GM12878 (cell line): ENCODE results near the gene SPAG7. TPM values are rescaled to one million over a fixed set of nuclear protein-coding genes. Genes with fewer than 3 reads are reported as not detected.
A peak's percentile ranks its signal among the peaks of the same experiment; 100 is the strongest.

Experiments used
- BRCA1 ChIP-seq: IDR thresholded peaks from 2 replicates; pipeline ENCODE4 v1.6.1; 2011; ENCODE audit warnings: low read depth, low read length, improper control_type of control experiment
- CEBPB ChIP-seq, 2 experiments: fragments of 150-350 bp in 1 of 2; IDR thresholded peaks; 2 replicates each; pipeline ENCODE4 v1.6.1; 2012 to 2014; ENCODE audit warnings: low read depth in 2 of 2, low read length in 2 of 2, borderline replicate concordance in 1 of 2, inconsistent platforms in 1 of 2
- HCFC1 ChIP-seq: fragments of 150-350 bp; IDR thresholded peaks from 2 replicates; pipeline ENCODE4 v1.6.1; 2014; ENCODE audit warnings: low read length
- JUNB ChIP-seq: IDR thresholded peaks from 2 replicates; pipeline ENCODE4 v1.6.1; 2016; ENCODE audit warnings: antibody characterized with exemption, mild to moderate bottlenecking
- JUND ChIP-seq: IDR thresholded peaks from 2 replicates; pipeline ENCODE4 v1.6.1; 2012; ENCODE audit warnings: low read depth, mild to moderate bottlenecking, low read length, improper control_type of control experiment, moderate library complexity
- KAT2A ChIP-seq: conservative IDR thresholded peaks from 2 replicates; pipeline ENCODE4 v1.6.1; 2011; ENCODE audit warnings: low read depth, low read length; ENCODE audit not compliant: control insufficient read depth
- PBX3 ChIP-seq: IDR thresholded peaks from 2 replicates; pipeline ENCODE4 v1.6.1; 2011; ENCODE audit warnings: mild to moderate bottlenecking, low read depth, low read length, moderate library complexity; ENCODE audit not compliant: insufficient replicate concordance
- RAD21 ChIP-seq: IDR thresholded peaks from 2 replicates; pipeline ENCODE4 v1.6.1; 2011; ENCODE audit warnings: mild to moderate bottlenecking, low read depth, low read length, moderate library complexity; ENCODE audit not compliant: insufficient read depth
- RELA ChIP-seq: fragments of 450-650 bp; IDR thresholded peaks from 2 replicates; pipeline ENCODE4 v1.8.0; 2014; ENCODE audit warnings: borderline replicate concordance; ENCODE audit not compliant: partially characterized antibody
- TCF7 ChIP-seq: IDR thresholded peaks from 2 replicates; pipeline ENCODE4 v1.6.1; 2014; ENCODE audit warnings: antibody characterized with exemption, borderline replicate concordance
- YBX1 ChIP-seq: fragments of 450-650 bp; IDR thresholded peaks from 2 replicates; pipeline ENCODE4 v1.6.1; 2016; ENCODE audit warnings: antibody characterized with exemption
- ZNF217 ChIP-seq: fragments of 450-650 bp; IDR thresholded peaks from 2 replicates; pipeline ENCODE4 v1.6.1; 2017; ENCODE audit warnings: antibody characterized with exemption, mild to moderate bottlenecking
- ZNF384 ChIP-seq: IDR thresholded peaks from 2 replicates; pipeline ENCODE4 v1.6.1; 2012; ENCODE audit warnings: low read depth, mild to moderate bottlenecking, low read length, improper control_type of control experiment, borderline replicate concordance
- polyA plus RNA-seq, 11 experiments: library from polyadenylated mRNA; depleted of rRNA in 4 of 11; unstranded in 6 of 11; stranded (reverse) in 5 of 11; fragments of >200 nt; fragmentation: Nextera tagmentation in 4 of 11; fragmentation: Illumina TruSeq in 1 of 11; extraction: Ambion mirVana in 4 of 11; extraction: Trizol in 1 of 11; gene quantifications; 1 replicate in 1 of 11; 2 replicates in 10 of 11; pipeline versions ENCODE4 v1.2.1 to v1.2.3, GENCODE V29; 2011 to 2016; ENCODE audit warnings: inconsistent platforms in 2 of 11, missing spikeins in 2 of 11, low read depth in 1 of 11
- total RNA-seq, 4 experiments: library from RNA; depleted of rRNA in 3 of 4; stranded (reverse); fragments of >200 nt in 3 of 4; fragmentation: Illumina TruSeq in 1 of 4; extraction: Trizol in 1 of 4; gene quantifications; 2 replicates each; pipeline versions ENCODE4 v1.2.1 to v1.2.3, GENCODE V29; 2013 to 2021
- TF ChIP-seq, protein P1 (sequence below): IDR thresholded peaks from 2 replicates; pipeline ENCODE4 v1.6.1; 2012; ENCODE audit warnings: improper control_type of control experiment, low read depth, low read length; ENCODE audit not compliant: insufficient replicate concordance
- TF ChIP-seq, protein P2 (sequence below): IDR thresholded peaks from 2 replicates; pipeline ENCODE4 v1.6.1; 2011; ENCODE audit warnings: borderline replicate concordance, low read depth, mild to moderate bottlenecking, moderate library complexity, mixed read lengths, low read length; ENCODE audit not compliant: insufficient read depth; ENCODE audit errors: extremely low read length
- TF ChIP-seq, protein P3 (sequence below): fragments of 450-650 bp; IDR thresholded peaks from 2 replicates; pipeline ENCODE4 v1.6.1; 2017; ENCODE audit warnings: mild to moderate bottlenecking, moderate library complexity

SPAG7 gene
- total and polyA plus RNA-seq, 10 of the 15 experiments (the other 5 are each of a cell fraction or from before 2014, with no cell fraction given) = 7.9 to 146 (median 88.7) TPM

DNA sequence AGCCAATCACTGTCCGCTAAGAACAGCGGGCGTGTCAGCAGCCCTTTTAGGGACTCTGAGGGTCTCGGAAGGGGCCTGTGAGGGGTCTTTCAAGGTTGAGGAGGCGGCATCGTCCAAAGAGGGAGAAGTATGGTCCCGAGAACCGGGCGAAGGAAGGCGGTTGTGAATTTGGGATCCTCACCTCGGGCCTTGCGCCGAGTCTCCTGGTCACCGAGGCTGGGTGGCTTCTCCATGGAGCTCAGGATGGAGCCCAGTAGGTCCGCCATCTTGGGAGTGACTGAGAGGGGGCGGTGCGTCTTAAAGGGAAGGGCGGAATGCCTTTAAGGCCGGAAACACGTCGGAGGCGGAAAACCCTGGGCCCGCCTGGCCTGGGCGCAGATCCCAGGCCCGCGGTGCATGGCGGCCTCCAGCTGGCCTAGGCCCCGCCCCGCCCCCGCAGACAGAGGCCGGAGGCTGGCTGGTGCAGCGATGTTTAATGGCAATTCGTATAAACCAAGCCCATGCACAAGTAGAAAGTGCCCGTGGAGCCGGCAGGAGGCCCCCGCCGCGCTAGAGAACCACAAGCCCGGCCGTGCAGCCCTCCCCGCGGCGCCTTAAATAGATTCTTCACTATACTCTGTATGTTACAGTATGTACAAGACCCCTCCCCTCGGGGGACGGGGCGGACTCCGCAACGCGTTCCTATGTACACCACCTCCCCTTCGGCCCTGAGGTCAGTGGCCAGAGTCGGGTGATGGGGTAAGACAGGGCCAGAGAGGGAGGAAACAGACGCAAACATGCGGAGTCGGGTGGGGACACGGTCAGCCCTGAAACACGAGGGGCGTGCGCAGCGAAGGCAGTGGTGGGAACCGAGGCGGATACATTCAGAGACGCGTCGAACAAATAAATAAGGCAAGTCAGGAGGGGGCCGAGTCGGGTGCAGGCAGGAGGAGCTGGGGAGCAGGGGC is at the start of gene SPAG7 (continued):
- TF ChIP-seq, protein P1, sequence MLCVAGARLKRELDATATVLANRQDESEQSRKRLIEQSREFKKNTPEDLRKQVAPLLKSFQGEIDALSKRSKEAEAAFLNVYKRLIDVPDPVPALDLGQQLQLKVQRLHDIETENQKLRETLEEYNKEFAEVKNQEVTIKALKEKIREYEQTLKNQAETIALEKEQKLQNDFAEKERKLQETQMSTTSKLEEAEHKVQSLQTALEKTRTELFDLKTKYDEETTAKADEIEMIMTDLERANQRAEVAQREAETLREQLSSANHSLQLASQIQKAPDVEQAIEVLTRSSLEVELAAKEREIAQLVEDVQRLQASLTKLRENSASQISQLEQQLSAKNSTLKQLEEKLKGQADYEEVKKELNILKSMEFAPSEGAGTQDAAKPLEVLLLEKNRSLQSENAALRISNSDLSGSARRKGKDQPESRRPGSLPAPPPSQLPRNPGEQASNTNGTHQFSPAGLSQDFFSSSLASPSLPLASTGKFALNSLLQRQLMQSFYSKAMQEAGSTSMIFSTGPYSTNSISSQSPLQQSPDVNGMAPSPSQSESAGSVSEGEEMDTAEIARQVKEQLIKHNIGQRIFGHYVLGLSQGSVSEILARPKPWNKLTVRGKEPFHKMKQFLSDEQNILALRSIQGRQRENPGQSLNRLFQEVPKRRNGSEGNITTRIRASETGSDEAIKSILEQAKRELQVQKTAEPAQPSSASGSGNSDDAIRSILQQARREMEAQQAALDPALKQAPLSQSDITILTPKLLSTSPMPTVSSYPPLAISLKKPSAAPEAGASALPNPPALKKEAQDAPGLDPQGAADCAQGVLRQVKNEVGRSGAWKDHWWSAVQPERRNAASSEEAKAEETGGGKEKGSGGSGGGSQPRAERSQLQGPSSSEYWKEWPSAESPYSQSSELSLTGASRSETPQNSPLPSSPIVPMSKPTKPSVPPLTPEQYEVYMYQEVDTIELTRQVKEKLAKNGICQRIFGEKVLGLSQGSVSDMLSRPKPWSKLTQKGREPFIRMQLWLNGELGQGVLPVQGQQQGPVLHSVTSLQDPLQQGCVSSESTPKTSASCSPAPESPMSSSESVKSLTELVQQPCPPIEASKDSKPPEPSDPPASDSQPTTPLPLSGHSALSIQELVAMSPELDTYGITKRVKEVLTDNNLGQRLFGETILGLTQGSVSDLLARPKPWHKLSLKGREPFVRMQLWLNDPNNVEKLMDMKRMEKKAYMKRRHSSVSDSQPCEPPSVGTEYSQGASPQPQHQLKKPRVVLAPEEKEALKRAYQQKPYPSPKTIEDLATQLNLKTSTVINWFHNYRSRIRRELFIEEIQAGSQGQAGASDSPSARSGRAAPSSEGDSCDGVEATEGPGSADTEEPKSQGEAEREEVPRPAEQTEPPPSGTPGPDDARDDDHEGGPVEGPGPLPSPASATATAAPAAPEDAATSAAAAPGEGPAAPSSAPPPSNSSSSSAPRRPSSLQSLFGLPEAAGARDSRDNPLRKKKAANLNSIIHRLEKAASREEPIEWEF = peak; percentile 39
- no peak for TF ChIP-seq YBX1
- TF ChIP-seq BRCA1 = no peak
- peak; percentile 39 for TF ChIP-seq PBX3
- peak; percentile 39; the same call in 1 of the 2 replicates for TF ChIP-seq RAD21
- TF ChIP-seq, protein P2, sequence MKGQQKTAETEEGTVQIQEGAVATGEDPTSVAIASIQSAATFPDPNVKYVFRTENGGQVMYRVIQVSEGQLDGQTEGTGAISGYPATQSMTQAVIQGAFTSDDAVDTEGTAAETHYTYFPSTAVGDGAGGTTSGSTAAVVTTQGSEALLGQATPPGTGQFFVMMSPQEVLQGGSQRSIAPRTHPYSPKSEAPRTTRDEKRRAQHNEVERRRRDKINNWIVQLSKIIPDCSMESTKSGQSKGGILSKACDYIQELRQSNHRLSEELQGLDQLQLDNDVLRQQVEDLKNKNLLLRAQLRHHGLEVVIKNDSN = no peak
- TF ChIP-seq RELA = no peak
- TF ChIP-seq CEBPB (IDR thresholded peaks at IDR 0.05; ENCODE audit: borderline replicate concordance in 1 of 2, low read depth in 2 of 2, low read length in 2 of 2) = no peak
- no peak for TF ChIP-seq ZNF217
- TF ChIP-seq, protein P3, sequence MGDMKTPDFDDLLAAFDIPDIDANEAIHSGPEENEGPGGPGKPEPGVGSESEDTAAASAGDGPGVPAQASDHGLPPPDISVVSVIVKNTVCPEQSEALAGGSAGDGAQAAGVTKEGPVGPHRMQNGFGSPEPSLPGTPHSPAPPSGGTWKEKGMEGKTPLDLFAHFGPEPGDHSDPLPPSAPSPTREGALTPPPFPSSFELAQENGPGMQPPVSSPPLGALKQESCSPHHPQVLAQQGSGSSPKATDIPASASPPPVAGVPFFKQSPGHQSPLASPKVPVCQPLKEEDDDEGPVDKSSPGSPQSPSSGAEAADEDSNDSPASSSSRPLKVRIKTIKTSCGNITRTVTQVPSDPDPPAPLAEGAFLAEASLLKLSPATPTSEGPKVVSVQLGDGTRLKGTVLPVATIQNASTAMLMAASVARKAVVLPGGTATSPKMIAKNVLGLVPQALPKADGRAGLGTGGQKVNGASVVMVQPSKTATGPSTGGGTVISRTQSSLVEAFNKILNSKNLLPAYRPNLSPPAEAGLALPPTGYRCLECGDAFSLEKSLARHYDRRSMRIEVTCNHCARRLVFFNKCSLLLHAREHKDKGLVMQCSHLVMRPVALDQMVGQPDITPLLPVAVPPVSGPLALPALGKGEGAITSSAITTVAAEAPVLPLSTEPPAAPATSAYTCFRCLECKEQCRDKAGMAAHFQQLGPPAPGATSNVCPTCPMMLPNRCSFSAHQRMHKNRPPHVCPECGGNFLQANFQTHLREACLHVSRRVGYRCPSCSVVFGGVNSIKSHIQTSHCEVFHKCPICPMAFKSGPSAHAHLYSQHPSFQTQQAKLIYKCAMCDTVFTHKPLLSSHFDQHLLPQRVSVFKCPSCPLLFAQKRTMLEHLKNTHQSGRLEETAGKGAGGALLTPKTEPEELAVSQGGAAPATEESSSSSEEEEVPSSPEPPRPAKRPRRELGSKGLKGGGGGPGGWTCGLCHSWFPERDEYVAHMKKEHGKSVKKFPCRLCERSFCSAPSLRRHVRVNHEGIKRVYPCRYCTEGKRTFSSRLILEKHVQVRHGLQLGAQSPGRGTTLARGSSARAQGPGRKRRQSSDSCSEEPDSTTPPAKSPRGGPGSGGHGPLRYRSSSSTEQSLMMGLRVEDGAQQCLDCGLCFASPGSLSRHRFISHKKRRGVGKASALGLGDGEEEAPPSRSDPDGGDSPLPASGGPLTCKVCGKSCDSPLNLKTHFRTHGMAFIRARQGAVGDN = peak; percentile 65; the same call in 1 of the 2 replicates
- TF ChIP-seq TCF7 = no peak
- TF ChIP-seq KAT2A = no peak
- no peak for TF ChIP-seq ZNF384
- 0 out of 2 replicates have a peak, but pooled peaks have one; percentile 35 for TF ChIP-seq HCFC1
- no peak for TF ChIP-seq JUNB
- no peak for TF ChIP-seq JUND
